Cardiac fibroblast (primary cell): ENCODE data around the gene CAPN14.
"Not testable (repeated sequence)": the region's sequence is repeated elsewhere in the genome, so short reads cannot be mapped to it uniquely, and the experiment has no call there.

Source experiments
- DNase-seq, 2 donors: peaks; one replicate each; pipeline versions ENCODE4 v3.0.0 to v3.0.0-alpha.2; 2010; ENCODE audit warnings: low read depth in 2 of 2
- H3K4me3 ChIP-seq, 2 donors: replicated peaks in 1 of 2; 1 replicate in 1 of 2; 2 replicates in 1 of 2; pipeline ENCODE4 v1.5.1; 2011; ENCODE audit warnings: low read depth in 2 of 2, low read length in 2 of 2, mild to moderate bottlenecking in 2 of 2, moderate library complexity in 1 of 2
- CTCF ChIP-seq: IDR thresholded peaks from one replicate; pipeline ENCODE4 v1.5.1; 2011; ENCODE audit warnings: low read depth, mild to moderate bottlenecking, low read length, inconsistent platforms

Gene CAPN14

GRCh38 chr2:31192396-31192795, 24.9 kb downstream of the CAPN14 start:
- TF ChIP-seq CTCF: no peak
- no peak overlapping the region for H3K4me3 ChIP-seq
- no peak for DNase-seq

- H3K4me3 ChIP-seq: no peak overlapping the region
- DNase-seq: no peak
- no peak for TF ChIP-seq CTCF
These were observed 25.4 kb downstream of the CAPN14 start for GRCh38 chr2:31191931-31192330.

DNA sequence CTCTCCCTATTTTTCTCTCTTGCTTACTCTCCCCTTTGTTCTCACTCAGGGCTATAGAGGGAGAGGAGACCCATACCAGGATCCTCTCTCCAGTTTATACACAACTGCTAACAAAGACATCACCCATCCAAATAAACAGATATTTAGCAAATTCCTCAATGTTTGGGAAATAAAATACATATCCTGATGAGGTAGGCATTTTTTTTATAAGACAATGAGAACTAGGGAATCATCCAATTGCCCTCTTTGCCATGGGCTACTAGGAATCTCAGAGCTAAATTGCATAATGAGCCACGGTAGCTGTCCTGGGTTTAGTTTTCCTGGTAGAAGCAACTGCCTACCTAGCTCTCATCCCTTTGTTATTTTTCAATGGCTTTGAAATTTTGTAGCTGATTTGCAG, 27.1 kb downstream of the CAPN14 start:
- DNase-seq: no peak
- TF ChIP-seq CTCF: no peak
- H3K4me3 ChIP-seq: no peak overlapping the region

DNA sequence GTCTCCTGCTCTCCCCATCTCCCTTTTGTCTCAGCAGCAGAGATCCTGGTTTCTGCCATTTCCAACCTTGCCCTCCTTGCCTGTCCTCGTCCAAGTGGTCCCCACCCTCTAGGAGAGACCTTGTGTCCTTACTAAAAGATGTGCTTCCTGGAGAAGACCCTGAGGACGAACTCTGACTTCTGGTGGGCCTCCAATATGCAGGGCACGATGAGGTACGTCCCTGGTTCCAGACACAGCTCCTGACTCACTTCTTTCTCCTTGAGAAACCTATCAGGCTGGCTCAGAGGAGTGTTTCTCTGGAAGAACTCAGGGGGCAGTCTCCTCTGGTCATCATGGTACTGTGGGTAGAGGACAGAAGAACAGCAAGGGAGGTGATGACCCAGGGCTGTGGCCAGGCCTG, 28.2 kb downstream of the CAPN14 start:
- DNase-seq: no peak
- no peak for TF ChIP-seq CTCF
- no peak overlapping the region for H3K4me3 ChIP-seq

DNA sequence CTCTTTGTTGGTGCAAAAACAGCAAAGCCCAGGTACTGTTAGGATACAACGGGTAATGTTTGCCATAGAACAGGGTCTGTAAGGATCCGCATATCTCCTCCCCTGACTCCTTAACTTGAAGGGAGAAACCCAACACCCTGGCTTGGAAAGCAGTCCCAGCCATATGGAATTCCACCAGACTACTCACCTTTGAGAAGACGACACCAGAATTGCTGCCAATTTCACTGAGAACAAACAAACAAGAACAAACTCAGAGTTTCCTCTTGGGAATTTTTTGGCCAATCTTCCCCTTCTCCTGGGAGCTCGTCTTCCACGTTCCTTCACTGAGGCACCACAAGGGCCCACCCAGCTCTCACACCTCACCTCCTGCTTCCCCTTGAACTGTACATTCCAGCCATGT, 29.2 kb downstream of the CAPN14 start:
- DNase-seq: no peak
- TF ChIP-seq CTCF: no peak
- no peak overlapping the region for H3K4me3 ChIP-seq

DNA sequence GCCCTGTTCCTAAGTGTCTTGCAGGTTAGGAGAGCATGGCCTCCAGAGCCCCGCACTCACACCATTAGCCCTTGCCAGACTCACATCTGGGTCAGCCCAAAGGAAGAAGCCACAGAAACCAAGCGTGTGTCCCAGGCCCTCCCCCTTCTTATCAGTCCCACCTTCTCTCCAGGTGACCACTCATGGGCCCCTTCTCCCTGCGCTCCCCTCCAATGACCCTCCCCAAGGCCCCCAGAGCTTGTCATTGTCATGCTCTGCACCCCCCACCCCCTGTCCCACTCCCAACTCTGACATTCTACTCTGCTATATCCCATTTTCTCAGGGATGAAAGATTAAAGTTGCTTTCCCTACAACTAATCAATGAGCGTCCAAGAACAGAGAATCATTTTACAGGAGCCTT, 30.1 kb downstream of the CAPN14 start:
- no peak for TF ChIP-seq CTCF
- no peak for DNase-seq
- H3K4me3 ChIP-seq: no peak overlapping the region

DNA sequence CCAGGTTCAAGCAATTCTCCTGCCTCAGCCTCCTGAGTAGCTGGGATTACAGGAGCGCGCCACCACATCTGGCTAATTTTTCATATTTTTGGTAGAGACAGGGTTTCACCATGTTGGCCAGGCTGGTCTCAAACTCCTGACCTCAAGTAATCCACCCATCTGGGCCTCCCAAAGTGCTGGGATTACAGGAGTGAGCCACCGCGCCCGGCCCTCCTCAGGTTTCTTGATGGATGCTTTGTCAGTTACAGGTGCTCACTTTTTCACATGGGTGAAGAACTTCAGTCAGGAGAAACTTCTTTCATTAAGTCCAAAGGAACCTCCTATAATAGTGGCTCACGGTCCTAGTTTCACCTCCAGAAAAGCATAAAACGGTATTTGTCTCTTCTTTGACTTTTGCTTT, 33.3 kb downstream of the CAPN14 start:
- not testable (repeated sequence) for H3K4me3 ChIP-seq, DNase-seq

- TF ChIP-seq CTCF: no peak
These were observed 40.6 kb downstream of the CAPN14 start for GRCh38 chr2:31176742-31177141.

More at GRCh38 chr2:31176742-31177141, 40.6 kb downstream of the CAPN14 start:
- H3K4me3 ChIP-seq: no peak overlapping the region
- DNase-seq: no peak
